BLaER1 (cell line): Measurements from ENCODE around the gene OR2L13.

Experiments
- H3K27ac ChIP-seq: shearing (Covaris generic); formaldehyde crosslinking; 2 replicates; pipeline ENCODE4 v1.8.1; 2022
- H3K27me3 ChIP-seq: shearing (Covaris generic); formaldehyde crosslinking; 2 replicates; pipeline ENCODE4 v1.8.1; 2022
- H3K36me3 ChIP-seq: shearing (Covaris generic); formaldehyde crosslinking; 2 replicates; pipeline ENCODE4 v1.8.1; 2022
- H3K4me1 ChIP-seq: shearing (Covaris generic); formaldehyde crosslinking; 2 replicates; pipeline ENCODE4 v1.8.1; 2022
- H3K4me2 ChIP-seq: shearing (Covaris generic); formaldehyde crosslinking; 2 replicates; pipeline ENCODE4 v1.8.1; 2022
- H3K4me3 ChIP-seq: shearing (Covaris generic); formaldehyde crosslinking; 2 replicates; pipeline ENCODE4 v1.8.1; 2022
- H3K9ac ChIP-seq: shearing (Covaris generic); formaldehyde crosslinking; 2 replicates; pipeline ENCODE4 v1.8.1; 2022
- H3K9me3 ChIP-seq: shearing (Covaris generic); formaldehyde crosslinking; 2 replicates; pipeline ENCODE4 v1.8.1; 2022
- H4K20me1 ChIP-seq: shearing (Covaris generic); formaldehyde crosslinking; 2 replicates; pipeline ENCODE4 v1.8.1; 2022
- Cebpa-rat ChIP-seq: shearing (Covaris generic); IDR thresholded peaks from 2 replicates; pipeline ENCODE4 v1.8.1; 2022

Gene OR2L13

DNA sequence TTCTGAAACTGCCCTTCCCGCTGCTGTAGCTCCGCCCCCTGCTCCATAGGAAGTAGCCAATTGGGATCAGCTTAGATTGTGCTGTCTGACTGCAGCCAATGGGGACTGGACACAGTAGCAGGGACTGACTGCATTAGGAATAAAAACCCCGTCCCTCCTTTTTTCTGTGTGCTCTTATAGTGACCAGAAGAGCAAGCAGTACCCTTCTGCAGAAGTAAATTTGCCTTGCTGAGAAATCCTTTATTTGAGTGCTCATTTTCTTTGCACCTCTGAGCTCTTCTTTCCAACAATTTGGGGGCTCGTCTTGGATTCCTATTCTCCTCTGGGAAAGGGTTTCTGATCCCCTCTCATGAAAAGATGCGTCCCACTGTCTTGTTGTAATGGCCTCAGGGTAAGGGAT, 16.2 kb downstream of the OR2L13 start:
- no peak overlapping the region for H3K27ac ChIP-seq
- no peaks in the 10 kb centered on the region for H4K20me1 ChIP-seq
- H3K36me3 ChIP-seq, result no peaks in the 10 kb centered on the region
- TF ChIP-seq Cebpa-rat, result no peak
- peaks cover 34% of the 10 kb centered on the region for H3K9me3 ChIP-seq
- no peak overlapping the region; the same call in 1 of the 2 replicates for H3K4me3 ChIP-seq
- no peak overlapping the region for H3K9ac ChIP-seq
- no peak overlapping the region for H3K4me2 ChIP-seq
- no peaks in the 10 kb centered on the region for H3K4me1 ChIP-seq
- no peaks in the 10 kb centered on the region for H3K27me3 ChIP-seq

DNA sequence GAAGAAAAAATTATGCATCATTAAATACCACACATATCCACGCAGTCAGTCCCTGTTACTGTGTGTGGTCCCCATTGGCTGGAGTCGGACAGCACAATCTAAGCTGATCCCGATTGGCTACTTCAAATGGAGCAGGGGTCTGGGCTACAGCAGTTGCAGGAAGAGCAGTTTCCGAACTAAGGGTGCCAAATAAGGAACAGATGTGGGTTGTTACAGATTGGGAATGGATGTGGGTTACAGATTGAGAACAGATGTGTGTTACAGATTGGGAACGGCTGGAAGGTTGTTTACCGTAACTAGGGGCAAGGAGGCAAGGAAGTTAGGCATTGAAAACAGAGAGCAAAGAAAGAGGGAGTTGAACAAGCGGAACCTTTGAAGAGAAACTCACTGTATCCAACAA, 19.9 kb downstream of the OR2L13 start:
- Histone ChIP-seq H3K36me3 (no peaks in the 10 kb centered on the region), H3K4me3 (no peak overlapping the region), H4K20me1 (no peaks in the 10 kb centered on the region), H3K9me3 (peaks cover 27% of the 10 kb centered on the region), H3K4me1 (no peaks in the 10 kb centered on the region), H3K27ac (no peak overlapping the region), H3K27me3 (no peaks in the 10 kb centered on the region), H3K9ac (no peak overlapping the region), H3K4me2 (no peak overlapping the region)
- TF ChIP-seq Cebpa-rat, result no peak

GRCh38 chr1:248127653-248128052, 32.7 kb downstream of the OR2L13 start:
- Histone ChIP-seq H3K4me3 (no peak overlapping the region), H3K4me1 (no peaks in the 10 kb centered on the region), H3K9me3 (no peaks in the 10 kb centered on the region), H3K27ac (no peak overlapping the region), H4K20me1 (no peaks in the 10 kb centered on the region), H3K9ac (no peak overlapping the region), H3K4me2 (no peak overlapping the region), H3K36me3 (no peaks in the 10 kb centered on the region), H3K27me3 (no peaks in the 10 kb centered on the region)
- no peak for TF ChIP-seq Cebpa-rat

DNA sequence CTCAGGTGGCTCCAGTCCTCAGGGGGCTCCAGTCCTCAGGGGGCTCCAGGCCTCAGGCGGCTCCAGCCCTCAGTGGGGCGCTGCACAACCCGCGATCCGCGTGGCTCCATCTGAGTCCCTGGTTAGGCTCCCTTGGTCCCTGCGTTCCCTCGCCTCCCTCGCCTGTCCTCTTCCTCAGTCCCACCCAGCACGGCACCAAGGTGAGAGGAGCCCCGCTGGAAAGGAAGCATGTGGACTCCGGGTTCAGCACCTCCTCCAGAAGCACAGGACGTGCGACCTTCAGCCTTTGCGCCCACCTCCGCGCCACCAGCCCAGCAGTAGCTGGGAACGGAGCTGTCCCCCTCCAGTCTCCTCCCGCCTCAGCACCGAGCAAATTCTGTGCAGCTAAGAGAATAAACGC, 41.8 kb downstream of the OR2L13 start:
- Histone ChIP-seq H3K27me3 (no peaks in the 10 kb centered on the region), H4K20me1 (no peaks in the 10 kb centered on the region), H3K9me3 (no peaks in the 10 kb centered on the region; the same call in 1 of the 2 replicates), H3K27ac (no peak overlapping the region), H3K4me3 (no peak overlapping the region), H3K4me1 (no peaks in the 10 kb centered on the region), H3K9ac (no peak overlapping the region), H3K4me2 (no peak overlapping the region), H3K36me3 (no peaks in the 10 kb centered on the region)
- TF ChIP-seq Cebpa-rat, result no peak

GRCh38 chr1:248140846-248141245, 45.9 kb downstream of the OR2L13 start:
- Histone ChIP-seq H3K36me3 (no peaks in the 10 kb centered on the region), H3K4me3 (no peak overlapping the region), H3K4me1 (no peaks in the 10 kb centered on the region), H4K20me1 (no peaks in the 10 kb centered on the region), H3K27ac (no peak overlapping the region), H3K9me3 (no peaks in the 10 kb centered on the region), H3K4me2 (no peak overlapping the region), H3K27me3 (no peaks in the 10 kb centered on the region), H3K9ac (no peak overlapping the region)
- TF ChIP-seq Cebpa-rat, result no peak

- Histone ChIP-seq H3K9ac (no peak overlapping the region), H3K4me2 (no peak overlapping the region), H3K4me3 (no peak overlapping the region), H3K4me1 (no peaks in the 10 kb centered on the region), H3K27ac (no peak overlapping the region), H4K20me1 (no peaks in the 10 kb centered on the region), H3K27me3 (no peaks in the 10 kb centered on the region), H3K9me3 (no peaks in the 10 kb centered on the region), H3K36me3 (no peaks in the 10 kb centered on the region)
- TF ChIP-seq Cebpa-rat, result no peak
Observed at GRCh38 chr1:248143311-248143710, 48.3 kb downstream of the OR2L13 start.

DNA sequence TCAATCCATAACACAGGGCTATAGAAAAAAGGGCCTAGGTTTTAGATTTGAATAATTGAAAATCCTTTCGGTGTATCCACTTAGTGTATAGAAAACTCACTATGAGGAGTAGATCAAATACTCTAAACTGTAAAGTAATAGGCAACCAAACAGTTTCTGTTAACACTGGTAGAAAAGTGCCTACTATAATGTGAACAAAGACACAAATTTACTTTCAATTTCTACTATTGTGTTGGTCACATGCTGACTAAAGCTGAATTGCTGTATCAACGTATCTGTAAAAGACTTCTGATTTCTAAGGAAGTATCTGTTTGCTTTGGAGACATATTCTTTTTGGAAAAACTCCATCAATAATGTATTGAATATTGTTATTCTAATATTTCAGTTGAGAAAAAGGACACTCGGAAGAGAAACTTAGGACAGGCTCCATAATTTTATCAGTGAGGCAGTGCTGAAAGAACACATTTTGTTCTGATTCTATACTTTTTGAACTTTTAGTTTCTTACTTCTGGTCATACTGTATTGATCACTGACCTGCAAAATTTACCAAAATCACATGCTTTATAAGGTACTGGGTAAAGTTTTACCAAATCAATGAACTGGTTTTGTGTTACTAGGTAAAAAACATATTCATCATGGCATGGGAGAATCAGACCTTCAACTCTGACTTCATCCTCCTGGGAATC, 49.7 kb downstream of the OR2L13 start, which contains the start of gene OR2M5:
TSS of gene OR2M5 (plus strand) at position 636 of the 686 bp plus-strand sequence. CDS start at position 636, 0 bp downstream.
- Histone ChIP-seq H3K9me3 (no peaks in the 10 kb centered on the region), H3K36me3 (no peaks in the 10 kb centered on the region), H3K4me3 (no peak within 1 kb of the TSS), H3K27ac (no peak within 1 kb of the TSS), H4K20me1 (no peaks in the 10 kb centered on the region), H3K4me1 (no peaks in the 10 kb centered on the region), H3K9ac (no peak within 1 kb of the TSS), H3K27me3 (no peaks in the 10 kb centered on the region), H3K4me2 (no peak within 1 kb of the TSS)
- TF ChIP-seq Cebpa-rat, result no peak
